Measurements from ENCODE around the gene SMPD3.
A peak's percentile ranks its signal among the peaks of the same experiment; 100 is the strongest.

The SMPD3 gene

DNA sequence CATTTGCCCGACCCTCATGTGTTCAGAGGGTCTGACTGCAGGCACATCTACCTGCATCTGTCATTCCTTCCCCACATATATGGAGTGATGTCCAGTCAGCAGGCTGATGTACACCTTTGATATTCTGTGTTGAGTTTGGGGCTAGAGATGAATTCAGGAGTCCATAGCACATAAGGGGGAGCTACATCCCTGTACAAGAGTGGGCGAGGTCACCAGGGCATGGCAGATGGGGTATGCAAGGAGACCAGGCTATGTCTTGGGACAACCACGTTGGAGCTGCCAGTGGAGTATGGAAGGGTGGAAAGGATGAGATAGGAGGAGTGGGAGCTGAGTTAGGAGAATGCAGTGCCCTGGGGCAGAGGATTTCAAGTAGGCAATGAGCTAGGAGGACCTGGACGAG lies 15.0 kb downstream of the SMPD3 start:
- no peak for DNase-seq (ENCODE audit: low spot score)

GRCh38 chr16:68432701-68433100 lies 15.6 kb downstream of the SMPD3 start:
- DNase-seq (ENCODE audit: low spot score), result no peak

DNA sequence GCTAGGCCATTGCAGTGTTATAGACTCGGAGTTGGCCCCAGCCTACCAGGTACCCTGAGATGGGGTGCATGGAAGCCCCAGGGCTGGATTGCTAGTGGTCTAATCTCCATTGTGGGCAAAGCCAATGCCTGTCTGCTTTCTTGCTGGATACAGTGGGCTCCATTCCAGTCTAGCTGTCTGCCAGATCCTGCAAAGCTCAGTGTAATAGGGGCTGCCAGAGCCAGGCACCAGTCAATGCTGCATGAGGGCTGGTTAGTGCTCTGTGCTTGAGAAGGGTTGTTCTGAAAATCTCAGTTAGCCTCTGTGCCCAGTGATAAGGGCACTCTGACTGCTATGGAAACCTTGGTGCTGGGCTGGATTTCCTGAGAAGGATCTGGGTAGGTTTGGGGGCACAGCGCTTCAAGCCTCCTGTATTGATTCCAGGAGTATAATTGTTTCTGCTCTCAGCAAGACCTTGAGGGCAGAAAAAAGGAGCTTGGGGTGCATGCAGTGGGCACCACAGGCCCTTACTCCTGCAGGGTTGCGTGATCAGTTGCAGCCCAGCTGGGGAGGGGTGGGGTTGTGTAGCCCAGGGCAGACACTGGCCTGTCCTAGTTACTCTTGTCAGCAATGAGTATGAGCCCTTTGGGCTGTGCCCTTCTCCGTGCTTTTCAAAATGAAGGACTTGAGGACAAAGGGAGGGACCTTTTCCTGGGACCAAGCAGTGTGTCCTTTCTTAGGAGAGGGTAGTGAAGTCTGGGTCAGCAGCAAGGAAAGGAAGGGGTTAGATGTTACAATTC lies 19.0 kb downstream of the SMPD3 start:
- DNase-seq (ENCODE audit: low spot score), result no peak

GRCh38 chr16:68427649-68428303 lies 20.5 kb downstream of the SMPD3 start:
- DNase-seq (ENCODE audit: low spot score), result no peak

DNA sequence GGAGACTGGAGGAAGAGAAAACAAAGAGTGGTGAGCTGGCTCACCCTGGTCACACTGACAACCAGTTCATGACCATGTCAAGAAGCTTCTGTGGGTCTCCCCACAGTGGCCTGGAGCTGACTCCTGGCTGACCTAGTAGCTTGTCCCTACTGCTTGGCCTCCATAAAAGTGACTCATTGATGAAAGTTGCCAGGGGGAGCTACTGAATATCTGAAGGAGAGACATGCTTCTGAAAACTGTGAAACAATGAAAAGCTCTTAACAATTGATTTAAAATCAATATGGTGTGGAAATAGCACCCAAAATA lies 22.0 kb downstream of the SMPD3 start:
- DNase-seq (ENCODE audit: low spot score), result no peak

DNA sequence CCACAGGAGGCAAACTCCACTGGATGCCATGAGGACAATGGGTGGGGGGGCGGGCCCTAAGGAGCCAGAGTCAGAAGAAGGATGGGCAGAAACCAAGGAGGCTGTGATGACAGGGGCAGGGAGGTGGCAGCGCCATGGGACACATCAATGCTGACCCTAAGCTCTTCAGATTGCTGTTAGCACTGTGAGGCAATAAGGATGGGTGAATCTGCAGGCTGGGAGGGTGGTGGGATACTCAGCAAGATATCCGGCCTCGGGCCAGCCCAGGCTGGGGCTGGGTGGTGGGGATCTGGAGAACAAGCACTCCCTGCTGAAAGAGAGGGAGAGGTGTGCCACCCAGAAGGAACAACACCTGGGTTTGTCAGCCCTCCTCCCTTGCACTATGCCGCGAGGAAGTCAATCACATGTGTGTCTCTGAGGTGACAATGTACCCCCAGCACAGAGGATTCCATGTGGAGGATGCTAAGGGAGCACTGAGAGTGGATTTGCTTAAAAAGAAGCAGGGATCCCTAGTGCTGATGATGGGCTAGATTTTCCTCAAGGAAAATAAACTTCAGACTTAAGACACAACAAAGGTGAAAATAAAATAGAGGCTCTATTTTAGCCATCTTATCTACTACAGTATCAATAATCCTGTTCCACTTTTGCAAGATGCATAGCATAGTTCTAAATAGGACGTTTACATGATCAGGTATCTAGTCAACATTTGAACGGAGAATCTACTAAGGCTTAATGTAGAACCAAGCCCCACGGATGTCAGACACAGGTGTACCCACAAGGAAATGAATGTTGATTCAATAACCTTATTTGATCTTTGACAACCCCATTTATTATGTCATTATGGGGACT lies 22.6 kb downstream of the SMPD3 start:
- DNase-seq (ENCODE audit: low spot score), result peak; percentile 8

- no peak for DNase-seq (ENCODE audit: low spot score)
Observed at GRCh38 chr16:68423771-68424170, 24.5 kb downstream of the SMPD3 start.

- DNase-seq (ENCODE audit: low spot score), result no peak
Observed at GRCh38 chr16:68422396-68422960, 25.8 kb downstream of the SMPD3 start.

- DNase-seq (ENCODE audit: low spot score), result no peak
Observed at GRCh38 chr16:68421076-68421475, 27.2 kb downstream of the SMPD3 start.

DNA sequence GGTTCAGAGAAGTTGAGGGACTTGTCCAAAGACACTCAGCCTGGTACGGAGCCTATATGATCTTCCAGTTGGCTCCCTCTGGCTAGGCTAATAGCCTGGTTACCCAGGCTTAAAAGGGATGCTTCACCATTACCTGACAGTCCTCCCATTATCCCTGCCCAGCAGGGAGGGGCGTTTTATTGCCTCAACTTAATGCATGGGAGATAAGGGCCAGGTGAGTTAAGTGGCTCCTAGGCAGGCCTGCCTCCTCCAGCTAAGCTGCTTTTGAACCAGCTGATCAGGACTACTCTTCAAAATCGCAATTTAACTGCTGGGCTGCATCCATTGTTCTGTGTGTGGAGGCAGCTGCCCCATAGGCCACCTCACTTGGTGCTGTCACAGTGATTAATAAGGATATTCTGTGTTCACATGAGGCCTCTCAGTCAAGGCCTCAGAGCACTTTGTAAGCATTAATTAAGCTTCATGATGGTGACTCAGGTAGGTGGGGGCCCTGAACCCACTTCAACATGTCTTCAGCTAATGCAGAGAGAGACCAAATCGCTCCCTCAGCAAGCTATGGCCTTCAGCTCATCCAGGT lies 27.9 kb downstream of the SMPD3 start:
- no peak for DNase-seq (ENCODE audit: low spot score)

GRCh38 chr16:68417711-68418301 lies 30.5 kb downstream of the SMPD3 start:
- DNase-seq (ENCODE audit: low spot score), result peak; percentile 89

- no peak for DNase-seq (ENCODE audit: low spot score)
Observed at GRCh38 chr16:68416057-68417046, 32.0 kb downstream of the SMPD3 start.

- DNase-seq (ENCODE audit: low spot score), result no peak
Observed at GRCh38 chr16:68414581-68414980, 33.7 kb downstream of the SMPD3 start.

DNA sequence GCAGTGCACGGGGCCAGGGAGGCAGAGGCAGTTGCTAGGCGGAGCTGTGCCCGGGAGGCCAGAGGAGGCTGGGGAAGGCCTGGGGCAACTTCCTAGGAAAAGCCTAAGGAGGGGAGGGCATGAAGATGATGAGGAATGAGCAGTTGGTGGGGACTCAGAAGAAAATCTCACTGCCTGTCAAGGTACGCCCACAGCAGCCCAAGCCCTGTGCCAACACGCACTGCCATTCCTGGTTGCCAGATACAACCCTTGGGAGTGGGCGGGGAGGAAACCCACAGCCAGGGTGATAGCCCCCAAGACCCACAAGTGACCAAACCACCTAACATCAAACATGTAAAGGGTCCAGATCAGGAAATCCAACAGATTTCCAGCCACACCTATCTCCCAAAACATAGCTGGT lies 36.2 kb downstream of the SMPD3 start:
- no peak for DNase-seq (ENCODE audit: low spot score)

DNA sequence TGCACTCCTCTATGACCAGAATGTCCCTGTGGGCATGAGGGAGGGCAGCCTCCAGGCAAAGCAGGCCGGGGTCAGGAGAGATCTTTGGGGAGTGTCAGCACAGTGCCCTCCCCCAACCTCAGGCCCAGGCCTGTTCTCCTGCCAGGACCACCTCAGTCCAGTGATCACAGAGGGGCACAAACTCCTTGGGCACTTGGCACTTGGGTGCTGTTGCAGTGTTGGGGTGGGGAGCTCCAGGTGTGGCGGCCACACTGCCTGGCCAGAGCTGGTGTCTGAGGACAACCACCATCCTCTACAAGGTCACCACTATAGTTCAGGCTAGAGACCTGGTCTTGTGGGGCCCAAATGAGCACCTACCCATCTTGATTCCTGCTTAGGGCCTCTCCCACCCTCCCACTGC lies 37.2 kb downstream of the SMPD3 start:
- DNase-seq (ENCODE audit: low spot score), result no peak

DNA sequence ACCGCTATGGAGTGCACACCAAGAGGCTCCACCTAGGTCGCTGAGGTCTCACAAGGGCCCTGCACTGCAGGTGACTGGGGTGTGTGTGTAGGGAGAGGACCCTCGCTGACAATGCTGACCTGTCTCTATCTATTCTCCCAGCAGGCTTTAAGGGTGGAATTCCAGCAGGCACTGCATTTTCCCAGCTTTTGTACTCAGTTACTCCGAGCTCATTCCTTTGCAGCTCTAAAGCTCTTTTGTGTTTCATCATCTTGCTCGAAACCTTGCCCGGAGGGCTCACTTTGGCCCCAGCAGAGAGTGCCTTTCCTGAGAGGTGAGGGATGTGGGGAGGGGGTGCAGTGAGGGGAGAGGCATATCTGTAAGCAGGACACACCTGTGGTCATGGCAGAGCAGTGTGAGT lies 39.3 kb downstream of the SMPD3 start:
- DNase-seq (ENCODE audit: low spot score), result no peak

DNA sequence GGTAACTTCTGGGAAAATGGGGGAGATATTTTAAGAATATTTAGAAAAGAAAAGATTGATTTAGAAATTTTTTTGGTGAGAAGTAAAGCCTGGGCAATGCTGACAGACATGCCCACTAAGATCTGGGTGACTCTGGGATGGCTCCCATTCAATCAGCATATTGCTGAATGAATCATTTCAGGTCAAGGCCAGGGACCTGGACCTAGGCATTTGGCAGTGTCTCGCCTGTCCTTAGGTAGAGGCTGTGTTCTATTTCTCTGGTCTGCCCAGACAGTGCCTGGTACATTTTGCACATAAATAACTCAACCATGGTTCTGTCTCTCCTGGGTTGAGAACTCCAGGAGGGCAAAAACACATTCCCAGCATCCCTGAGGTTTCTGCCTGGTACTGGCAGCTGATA lies 39.9 kb downstream of the SMPD3 start:
- no peak for DNase-seq (ENCODE audit: low spot score)

DNA sequence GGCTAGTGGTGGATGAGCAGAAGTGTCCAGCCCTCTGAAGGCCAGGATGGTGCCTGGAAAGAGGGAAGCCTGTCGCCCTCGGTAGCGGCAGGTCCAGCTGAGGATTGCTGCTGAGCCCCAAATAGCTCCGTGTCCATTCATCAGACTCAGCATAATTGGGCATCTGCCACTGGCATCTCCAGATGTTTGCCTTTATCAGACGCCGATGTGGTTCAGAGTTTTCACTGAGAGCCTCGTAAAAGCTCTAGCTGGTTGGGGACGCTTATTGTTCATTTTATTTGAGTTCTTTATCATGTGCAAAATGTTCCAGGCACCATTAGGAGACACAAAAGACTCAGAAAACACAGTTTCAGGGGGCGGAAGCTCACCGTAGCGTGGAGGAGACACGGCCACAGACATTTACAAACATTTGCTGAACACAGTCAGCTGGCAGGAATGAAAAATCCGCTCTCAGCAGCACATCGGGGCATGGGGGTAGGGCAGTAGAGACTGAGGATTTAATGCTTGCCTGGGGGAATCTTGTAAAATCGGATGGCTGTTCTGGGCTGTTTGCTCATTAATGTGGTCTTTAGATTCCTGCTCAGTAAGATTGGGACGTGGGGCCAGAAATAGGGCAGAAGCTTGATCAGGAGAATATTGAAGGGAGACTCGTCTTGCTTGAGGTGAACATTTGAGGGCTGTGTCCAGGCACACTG lies 41.7 kb downstream of the SMPD3 start:
- DNase-seq (ENCODE audit: low spot score), result no peak

- no peak for DNase-seq (ENCODE audit: low spot score)
Observed at GRCh38 chr16:68404736-68405345, 43.5 kb downstream of the SMPD3 start.

DNA sequence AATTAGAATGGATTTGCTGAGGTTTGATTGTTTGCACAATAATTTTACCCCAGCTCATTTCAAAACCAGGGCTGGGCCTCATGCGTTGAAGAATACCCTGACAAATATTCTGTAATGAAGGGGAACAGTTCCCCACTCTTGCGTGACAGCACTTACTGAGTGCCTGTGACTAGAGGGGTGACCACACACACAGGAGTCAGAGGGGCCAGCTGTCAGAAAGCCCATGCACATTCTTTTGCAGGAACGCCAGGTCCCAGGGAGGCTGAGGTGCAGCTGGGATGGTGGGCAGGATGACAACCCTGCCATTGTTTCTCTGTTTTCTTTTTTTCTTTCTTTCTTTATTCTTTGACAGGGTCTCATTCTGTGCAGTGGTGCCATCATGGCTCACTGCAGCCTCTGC lies 44.6 kb downstream of the SMPD3 start:
- DNase-seq (ENCODE audit: low spot score), result no peak
